Thyroid gland (tissue), 4 donors: ENCODE measurements around the gene FSTL1. TPM values are rescaled to one million over a fixed set of nuclear protein-coding genes. Genes with fewer than 3 reads are reported as not detected.

Experiments
- DNase-seq, 2 donors: peaks; one replicate each; pipeline ENCODE4 v3.0.0-alpha.2; 2019
- H3K27ac ChIP-seq, 3 donors: fragments of 200-600 bp; sonication (generic); 1 replicate in 2 of 3; 2 replicates in 1 of 3; pipeline ENCODE4 v1.5.1; 2016 to 2019; ENCODE audit warnings: mild to moderate bottlenecking in 1 of 3, moderate library complexity in 1 of 3
- H3K27me3 ChIP-seq: fragments of 200-600 bp; sonication (generic); one replicate; pipeline ENCODE4 v1.5.1; 2019
- H3K36me3 ChIP-seq, 2 donors: fragments of 200-600 bp; sonication (generic); one replicate each; pipeline ENCODE4 v1.5.1; 2016 to 2019
- H3K4me1 ChIP-seq, 2 donors: fragments of 200-600 bp; sonication (generic); one replicate each; pipeline ENCODE4 v1.5.1; 2017 to 2019
- H3K4me3 ChIP-seq, 3 donors: fragments of 200-600 bp; sonication (generic); replicated peaks in 1 of 3; 1 replicate in 2 of 3; 2 replicates in 1 of 3; pipeline ENCODE4 v1.5.1; 2016; ENCODE audit warnings: mild to moderate bottlenecking in 1 of 3
- H3K9me3 ChIP-seq: fragments of 200-600 bp; sonication (generic); one replicate; pipeline ENCODE4 v1.5.1; 2017
- POLR2A ChIP-seq, 2 donors: fragments of 450-650 bp; IDR thresholded peaks; one replicate each; pipeline ENCODE4 v1.6.1; 2017; ENCODE audit warnings: antibody characterized with exemption in 2 of 2, mild to moderate bottlenecking in 2 of 2, moderate library complexity in 1 of 2
- whole genome bisulfite sequencing, 2 donors: methylation state at CpG; one replicate each; pipeline ENCODE4 v1.1.5; 2017; 5-methylcytosine and 5-hydroxymethylcytosine counted together
- intact Hi-C: fragments of 100-400 bp; cut with DNase I; formaldehyde crosslinking; loops from one replicate; pipeline ENCODE4 v1.15.1; 2023
- total RNA-seq, 4 donors: library from RNA; depleted of rRNA; stranded (reverse); fragments of >200 nt; gene quantifications; one replicate each; pipeline ENCODE4 v1.2.3, GENCODE V29; 2016
- TF ChIP-seq, protein P1 (sequence below), 6 experiments: fragments of 200-600 bp in 3 of 6; fragments of 450-650 bp in 3 of 6; sonication (generic) in 3 of 6; IDR thresholded peaks; one replicate each; pipeline ENCODE4 v1.5.1; 2016 to 2019; ENCODE audit warnings: antibody characterized with exemption in 6 of 6, mild to moderate bottlenecking in 2 of 6, inconsistent platforms in 1 of 6, moderate library complexity in 1 of 6

The FSTL1 gene
- total RNA-seq, 4 donors from 2014 or later: 135 to 268 (median 228) TPM

DNA sequence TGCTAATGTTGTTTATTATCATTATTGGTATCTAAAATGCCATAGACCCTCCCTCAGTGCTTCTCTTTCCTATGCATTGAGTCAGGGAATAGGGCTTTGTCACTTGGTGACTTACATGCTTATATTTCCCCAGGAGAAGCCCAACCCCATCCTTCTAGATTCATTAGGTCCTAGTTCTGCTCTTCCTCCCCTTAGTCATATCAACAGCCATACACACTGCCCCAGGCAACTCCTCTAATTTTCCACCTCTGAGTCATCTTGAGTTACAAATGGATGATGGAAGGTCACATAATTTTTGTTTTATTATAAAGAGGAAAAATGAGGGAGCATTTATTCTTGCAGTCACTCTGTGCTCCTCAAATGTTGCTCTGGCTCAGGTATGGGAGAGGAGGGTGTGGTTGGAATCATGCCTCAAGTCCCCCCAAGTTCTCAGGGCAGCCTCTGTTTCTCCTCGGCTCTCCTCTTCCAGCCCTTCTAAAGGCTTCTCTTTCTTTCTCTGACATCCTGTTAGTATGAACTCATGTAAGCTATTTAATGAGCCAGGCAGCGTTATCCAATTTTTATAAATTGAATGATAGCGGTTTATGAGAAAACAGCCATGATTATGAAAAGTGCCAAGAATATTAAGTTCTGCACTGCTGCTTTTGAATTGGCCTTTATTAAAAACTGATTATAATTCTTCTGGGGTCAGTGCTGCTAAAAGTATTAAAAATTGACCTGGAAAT lies 45.6 kb upstream of the FSTL1 start:
- intact Hi-C loops: no loop called here
- WGBS, 2 donors: 79 to 93% methylated on average over 3 of the region's 3 CpGs
- peaks cover 0 to 5% of the 10 kb centered on the region in 2 donors for H3K4me1 ChIP-seq
- H3K36me3 ChIP-seq: no peaks in the 10 kb centered on the region
- no peak overlapping the region for H3K27ac ChIP-seq
- H3K9me3 ChIP-seq: no peaks in the 10 kb centered on the region
- no peaks in the 10 kb centered on the region for H3K27me3 ChIP-seq
- no peak overlapping the region for H3K4me3 ChIP-seq
- TF ChIP-seq POLR2A (IDR thresholded peaks at IDR 0.05): no peak
- TF ChIP-seq, protein P1, sequence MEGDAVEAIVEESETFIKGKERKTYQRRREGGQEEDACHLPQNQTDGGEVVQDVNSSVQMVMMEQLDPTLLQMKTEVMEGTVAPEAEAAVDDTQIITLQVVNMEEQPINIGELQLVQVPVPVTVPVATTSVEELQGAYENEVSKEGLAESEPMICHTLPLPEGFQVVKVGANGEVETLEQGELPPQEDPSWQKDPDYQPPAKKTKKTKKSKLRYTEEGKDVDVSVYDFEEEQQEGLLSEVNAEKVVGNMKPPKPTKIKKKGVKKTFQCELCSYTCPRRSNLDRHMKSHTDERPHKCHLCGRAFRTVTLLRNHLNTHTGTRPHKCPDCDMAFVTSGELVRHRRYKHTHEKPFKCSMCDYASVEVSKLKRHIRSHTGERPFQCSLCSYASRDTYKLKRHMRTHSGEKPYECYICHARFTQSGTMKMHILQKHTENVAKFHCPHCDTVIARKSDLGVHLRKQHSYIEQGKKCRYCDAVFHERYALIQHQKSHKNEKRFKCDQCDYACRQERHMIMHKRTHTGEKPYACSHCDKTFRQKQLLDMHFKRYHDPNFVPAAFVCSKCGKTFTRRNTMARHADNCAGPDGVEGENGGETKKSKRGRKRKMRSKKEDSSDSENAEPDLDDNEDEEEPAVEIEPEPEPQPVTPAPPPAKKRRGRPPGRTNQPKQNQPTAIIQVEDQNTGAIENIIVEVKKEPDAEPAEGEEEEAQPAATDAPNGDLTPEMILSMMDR (IDR thresholded peaks at IDR 0.05): no peak
- DNase-seq: no peak

DNA sequence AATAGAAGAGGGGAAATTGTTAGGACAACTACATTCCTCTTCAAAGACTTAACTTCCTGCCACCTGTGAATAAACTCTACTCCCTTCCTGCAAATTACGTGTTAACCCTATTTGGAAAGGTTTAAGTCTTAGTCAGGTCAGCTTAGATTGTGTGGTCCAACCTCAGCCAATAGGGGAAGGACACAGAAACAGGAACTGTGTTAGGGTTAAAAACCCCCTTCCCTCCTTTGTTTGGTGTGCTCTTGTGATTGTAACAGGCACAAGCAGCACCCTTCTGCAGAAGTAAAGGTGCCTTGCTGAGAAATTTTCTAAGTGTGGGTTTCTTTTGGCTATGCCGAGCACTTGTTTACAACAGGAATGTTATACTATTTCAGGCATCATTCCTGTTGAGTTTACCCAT lies 45.0 kb upstream of the FSTL1 start:
- H3K27me3 ChIP-seq: no peaks in the 10 kb centered on the region
- no peak for TF ChIP-seq POLR2A (IDR thresholded peaks at IDR 0.05)
- TF ChIP-seq, protein P1 (IDR thresholded peaks at IDR 0.05): no peak
- H3K27ac ChIP-seq: no peak overlapping the region
- intact Hi-C loops: no loop called here
- H3K36me3 ChIP-seq: no peaks in the 10 kb centered on the region
- no peaks in the 10 kb centered on the region for H3K9me3 ChIP-seq
- peaks cover 0 to 5% of the 10 kb centered on the region in 2 donors for H3K4me1 ChIP-seq
- H3K4me3 ChIP-seq: no peak overlapping the region
- DNase-seq: no peak
- 82 to 96% methylated on average over 2 of the region's 2 CpGs for WGBS, 2 donors

DNA sequence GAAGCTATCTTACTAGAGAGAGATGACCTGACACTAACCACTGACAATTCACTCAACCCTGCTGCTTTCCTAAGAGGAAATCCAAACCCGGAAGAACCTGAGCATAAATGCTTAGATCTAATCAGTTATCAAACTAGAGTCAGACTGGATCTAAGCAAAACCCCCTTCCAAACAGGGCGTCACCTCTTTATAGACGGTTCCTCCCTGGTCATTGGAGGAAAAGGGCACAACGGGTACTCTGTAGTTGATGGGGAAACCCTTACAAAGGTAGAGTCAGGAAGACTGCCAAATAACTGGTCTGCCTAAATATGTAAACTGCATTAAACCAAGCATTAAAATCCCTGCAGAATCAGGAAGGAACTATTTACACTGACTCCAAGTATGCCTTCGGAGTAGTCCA lies 41.3 kb upstream of the FSTL1 start:
- no peak for DNase-seq
- Histone ChIP-seq H3K4me1 (no peaks in the 10 kb centered on the region), H3K27me3 (no peaks in the 10 kb centered on the region)

DNA sequence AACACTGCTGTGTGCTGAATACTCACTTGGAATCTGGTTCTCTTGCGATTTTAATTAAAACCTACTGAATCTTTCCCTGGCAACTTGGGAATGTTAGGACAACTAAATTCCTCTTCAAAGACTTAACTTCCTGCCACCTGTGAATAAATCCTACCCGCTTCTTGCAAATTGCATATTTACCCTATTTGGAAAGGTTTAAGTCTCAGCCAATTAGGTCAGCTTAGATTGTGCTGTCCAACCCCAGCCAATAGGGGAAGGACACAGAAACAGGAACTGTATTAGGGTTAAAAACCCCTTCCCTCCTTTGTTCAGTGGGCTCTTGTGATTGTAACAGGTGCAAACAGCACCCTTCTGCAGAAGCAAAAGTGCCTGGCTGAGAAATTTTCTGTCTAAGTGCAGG lies 38.6 kb upstream of the FSTL1 start:
- Histone ChIP-seq H3K27ac (no peak overlapping the region), H3K36me3 (no peaks in the 10 kb centered on the region), H3K4me1 (no peaks in the 10 kb centered on the region), H3K4me3 (no peak overlapping the region), H3K9me3 (no peaks in the 10 kb centered on the region), H3K27me3 (no peaks in the 10 kb centered on the region)
- TF ChIP-seq, protein P1 (IDR thresholded peaks at IDR 0.05): no peak
- no peak for TF ChIP-seq POLR2A (IDR thresholded peaks at IDR 0.05)
- no peak for DNase-seq
- 64 to 74% methylated on average over 2 of the region's 2 CpGs for WGBS, 2 donors
- intact Hi-C loops: no loop called here

More for the DNA sequence above, 41.3 kb upstream of the FSTL1 start:
- WGBS, 2 donors: 87 to 89% methylated on average over 5 of the region's 5 CpGs
- no peak overlapping the region for H3K27ac ChIP-seq
- TF ChIP-seq, protein P1 (IDR thresholded peaks at IDR 0.05): no peak
- no peak for TF ChIP-seq POLR2A (IDR thresholded peaks at IDR 0.05)
- intact Hi-C loops: no loop called here
- H3K4me3 ChIP-seq: no peak overlapping the region
- H3K36me3 ChIP-seq: no peaks in the 10 kb centered on the region
- no peaks in the 10 kb centered on the region for H3K9me3 ChIP-seq

DNA sequence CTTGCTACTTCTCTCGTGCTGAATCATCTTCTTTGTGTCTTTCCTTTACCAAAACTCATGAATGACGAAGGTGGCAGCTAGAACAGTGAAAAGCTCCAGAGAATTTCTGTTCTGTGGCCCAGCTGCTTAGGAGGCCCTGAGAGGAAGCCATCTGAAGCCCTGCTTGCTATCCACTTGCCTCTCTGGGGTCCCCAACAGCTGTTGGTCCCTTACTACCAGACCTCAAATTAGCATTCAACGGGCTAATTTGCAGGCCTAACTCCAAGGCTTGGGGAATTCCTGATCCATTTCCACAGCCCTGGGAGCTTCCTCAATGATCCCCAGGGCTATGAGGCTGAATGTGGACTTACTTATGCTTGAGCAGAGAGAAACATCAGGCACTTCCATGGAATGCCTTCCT lies 37.5 kb upstream of the FSTL1 start:
- no peak for DNase-seq
- H3K27me3 ChIP-seq: no peaks in the 10 kb centered on the region
- H3K4me3 ChIP-seq: no peak overlapping the region
- H3K27ac ChIP-seq: no peak overlapping the region
- no peaks in the 10 kb centered on the region for H3K36me3 ChIP-seq
- intact Hi-C loops: no loop called here
- no peaks in the 10 kb centered on the region for H3K4me1 ChIP-seq
- TF ChIP-seq POLR2A (IDR thresholded peaks at IDR 0.05): no peak
- TF ChIP-seq, protein P1 (IDR thresholded peaks at IDR 0.05): no peak
- H3K9me3 ChIP-seq: no peaks in the 10 kb centered on the region
- 72 to 85% methylated on average over 3 of the region's 3 CpGs for WGBS, 2 donors
